Astrocyte of the cerebellum (primary cell): ENCODE data around the gene KRTAP1-4.
"Not testable (repeated sequence)": the region's sequence is repeated elsewhere in the genome, so short reads cannot be mapped to it uniquely, and the experiment has no call there.

Experiments
- DNase-seq: peaks from one replicate; pipeline ENCODE4 v3.0.0-alpha.2; 2011; ENCODE audit warnings: low read depth
- H3K4me3 ChIP-seq: 2 replicates; pipeline ENCODE4 v1.5.1; 2011; ENCODE audit warnings: mild to moderate bottlenecking, low read depth, low read length, moderate library complexity
- CTCF ChIP-seq: IDR thresholded peaks from 2 replicates; pipeline ENCODE4 v1.5.1; 2012; ENCODE audit warnings: low read length, low read depth, moderate library complexity, mild to moderate bottlenecking; ENCODE audit errors: missing control alignments
- in situ Hi-C: cut with HindIII; loops from 2 replicates; pipeline ENCODE4 v1.10.0; 2017; ENCODE audit warnings: low sequenced_read_pairs

Gene KRTAP1-4

DNA sequence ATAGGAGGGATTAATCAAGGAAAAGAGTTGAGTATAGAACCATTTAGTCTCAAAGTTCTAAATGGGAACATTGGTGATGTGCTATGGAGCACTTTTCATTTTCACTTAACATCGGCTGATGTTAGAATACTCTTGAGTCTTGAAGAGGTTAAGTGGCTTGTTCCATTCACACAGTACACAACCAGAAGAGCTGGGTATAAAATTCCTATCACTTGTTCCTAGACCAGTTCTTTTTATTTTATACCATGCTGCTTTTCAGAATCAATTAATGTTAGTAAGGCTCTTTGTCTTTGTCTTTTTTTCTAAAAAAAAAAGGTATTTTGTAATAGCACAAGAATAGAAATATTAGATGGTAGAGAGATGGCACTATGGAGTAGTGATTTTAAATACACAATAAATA, 13.0 kb upstream of the KRTAP1-4 start:
- DNase-seq, result no peak
- no peak overlapping the region for H3K4me3 ChIP-seq
- in situ Hi-C loops, result no loop called here
- TF ChIP-seq CTCF, result no peak

GRCh38 chr17:41040783-41041571, 11.0 kb upstream of the KRTAP1-4 start, which contains the start of gene KRTAP1-1:
Gene KRTAP1-1, minus strand, starts transcription at chr17:41041450. Its CDS starts 53 bp downstream, at chr17:41041397.
- DNase-seq, H3K4me3 ChIP-seq, in situ Hi-C loops: not testable (repeated sequence)

DNA sequence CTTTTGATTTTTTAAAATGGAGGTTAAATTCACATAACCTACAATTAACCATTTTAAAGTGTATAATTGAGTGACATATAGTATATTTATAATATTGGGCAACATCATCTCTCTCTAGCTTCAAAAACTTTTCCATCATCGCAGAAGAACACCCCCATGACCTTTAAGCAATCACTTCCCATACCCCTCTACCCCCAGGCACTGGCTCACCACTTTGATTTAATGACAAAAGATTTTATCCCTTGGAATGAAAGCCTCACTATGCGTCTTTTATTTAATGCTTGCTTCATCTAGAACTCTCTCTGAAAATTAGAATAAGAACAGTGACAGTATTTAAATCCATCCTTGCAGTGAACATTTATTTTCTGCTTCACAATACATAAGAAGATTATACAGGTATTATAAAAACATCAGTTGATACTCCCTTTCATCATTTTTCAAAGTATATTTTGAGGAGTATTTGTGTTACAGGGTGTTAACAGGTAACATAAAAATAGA, 7.9 kb upstream of the KRTAP1-4 start:
- no peak for TF ChIP-seq CTCF
- DNase-seq, result no peak
- no peak overlapping the region for H3K4me3 ChIP-seq
- in situ Hi-C loops, result no loop called here

DNA sequence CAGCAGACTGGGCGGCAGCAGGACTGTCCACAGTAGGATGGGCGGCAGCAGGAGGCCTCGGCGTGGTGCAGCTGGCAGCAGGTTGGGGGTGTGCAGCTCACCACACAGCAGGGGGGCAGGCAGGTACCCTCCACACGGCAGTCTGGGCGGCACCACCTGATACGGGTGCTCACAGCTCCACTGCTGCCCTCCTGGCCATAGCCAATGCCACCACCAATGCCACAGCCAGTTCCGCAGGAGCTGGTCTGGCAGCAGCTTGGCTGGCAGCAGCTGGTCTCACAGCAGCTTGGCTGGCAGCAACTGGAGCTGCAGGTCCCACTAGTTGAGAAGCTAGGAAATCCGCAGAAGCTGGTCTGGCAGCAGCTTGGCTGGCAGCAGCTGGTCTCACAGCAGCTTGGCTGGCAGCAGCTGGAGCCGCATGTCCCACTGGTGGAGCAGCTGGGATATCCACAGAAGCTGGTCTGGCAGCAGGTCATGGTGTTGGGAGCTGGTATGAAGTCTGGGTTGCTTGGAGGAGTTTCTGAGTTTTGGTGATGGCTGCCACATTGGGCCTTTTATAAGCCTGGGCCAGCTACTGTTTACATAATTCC, 4.4 kb upstream of the KRTAP1-4 start, which contains the start of gene KRTAP1-3:
Gene KRTAP1-3 (minus strand): TSS at position 529 of the 590 bp plus-strand sequence. CDS start 53 bp downstream, at position 476.
- in situ Hi-C loops, DNase-seq, H3K4me3 ChIP-seq: not testable (repeated sequence)

GRCh38 chr17:41026715-41027471, 3.1 kb downstream of the KRTAP1-4 start, which contains the start of gene KRTAP1-5:
Gene KRTAP1-5, minus strand, starts transcription at chr17:41027208. Its CDS starts 53 bp downstream, at chr17:41027155.
- no peak within 1 kb of the TSS for H3K4me3 ChIP-seq
- no peak for TF ChIP-seq CTCF
- DNase-seq, result no peak
- in situ Hi-C loops, result no loop called here

- DNase-seq, result no peak
- no peak for TF ChIP-seq CTCF
- H3K4me3 ChIP-seq, result no peak overlapping the region
- in situ Hi-C loops, result no loop called here
These were observed 5.3 kb downstream of the KRTAP1-4 start for GRCh38 chr17:41024697-41025096.

- no peak for TF ChIP-seq CTCF
- in situ Hi-C loops, result no loop called here
- no peak for DNase-seq
- no peak overlapping the region for H3K4me3 ChIP-seq
These were observed 9.7 kb downstream of the KRTAP1-4 start for GRCh38 chr17:41020336-41020735.
